CD4-positive, alpha-beta T cell treated with Interleukin-12 subunit alpha and Interleukin-12 subunit beta, for 1 hour (primary cell): ENCODE measurements around the gene KLF18.
"Not testable (repeated sequence)": the region's sequence is repeated elsewhere in the genome, so short reads cannot be mapped to it uniquely, and the experiment has no call there.

Source experiments
- DNase-seq: peaks from one replicate; pipeline ENCODE4 v3.0.0-alpha.2; 2020

Gene KLF18

GRCh38 chr1:44141531-44141930, at the start of gene KLF18:
TSS of gene KLF18 (minus strand) at chr1:44141631. CDS start at chr1:44141631, 0 bp downstream.
- no peak for DNase-seq

GRCh38 chr1:44174630-44175029, 33.2 kb upstream of the KLF18 start:
- DNase-seq = no peak

GRCh38 chr1:44170281-44170823, 28.9 kb upstream of the KLF18 start:
- DNase-seq = no peak

- DNase-seq = no peak
These were observed 27.2 kb upstream of the KLF18 start for GRCh38 chr1:44168520-44169098.

GRCh38 chr1:44161546-44161945, 20.1 kb upstream of the KLF18 start:
- DNase-seq = no peak

- no peak for DNase-seq
These were observed 17.4 kb upstream of the KLF18 start for GRCh38 chr1:44158871-44159270.

GRCh38 chr1:44157903-44158302, 16.5 kb upstream of the KLF18 start:
- no peak for DNase-seq

- DNase-seq = no peak
These were observed 12.6 kb upstream of the KLF18 start for GRCh38 chr1:44154049-44154448.

- DNase-seq = no peak
These were observed 11.3 kb upstream of the KLF18 start for GRCh38 chr1:44152692-44153091.

GRCh38 chr1:44151808-44152207, 10.4 kb upstream of the KLF18 start:
- no peak for DNase-seq

- DNase-seq = no peak
These were observed 9.9 kb upstream of the KLF18 start for GRCh38 chr1:44151332-44151731.

- no peak for DNase-seq
These were observed 6.2 kb upstream of the KLF18 start for GRCh38 chr1:44147582-44147981.

GRCh38 chr1:44146536-44147361, 5.3 kb upstream of the KLF18 start:
- no peak for DNase-seq

- no peak for DNase-seq
These were observed 3.7 kb upstream of the KLF18 start for GRCh38 chr1:44144962-44145756.

- not testable (repeated sequence) for DNase-seq
These were observed 1.9 kb downstream of the KLF18 start for GRCh38 chr1:44139565-44139964.

- no peak for DNase-seq
These were observed 3.2 kb downstream of the KLF18 start for GRCh38 chr1:44138239-44138638.

GRCh38 chr1:44135886-44136285, 5.5 kb downstream of the KLF18 start:
- DNase-seq = no peak

- DNase-seq = no peak
These were observed 7.1 kb downstream of the KLF18 start for GRCh38 chr1:44134071-44134920.

GRCh38 chr1:44131411-44131810, 10.0 kb downstream of the KLF18 start:
- DNase-seq = no peak

- no peak for DNase-seq
These were observed 11.6 kb downstream of the KLF18 start for GRCh38 chr1:44129616-44130500.

GRCh38 chr1:44120398-44120949, 21.0 kb downstream of the KLF18 start:
- DNase-seq = no peak
